Activated effector memory CD4-positive, alpha-beta T cell treated with anti-CD3 and anti-CD28 coated beads, Interleukin-2, amount 50 U/mL, for 16 hours (primary cell): Measurements from ENCODE around the gene SUFU.

ENCODE experiments used
- DNase-seq: peaks from one replicate; pipeline ENCODE4 v3.0.0-alpha.2; 2020

The SUFU gene

DNA sequence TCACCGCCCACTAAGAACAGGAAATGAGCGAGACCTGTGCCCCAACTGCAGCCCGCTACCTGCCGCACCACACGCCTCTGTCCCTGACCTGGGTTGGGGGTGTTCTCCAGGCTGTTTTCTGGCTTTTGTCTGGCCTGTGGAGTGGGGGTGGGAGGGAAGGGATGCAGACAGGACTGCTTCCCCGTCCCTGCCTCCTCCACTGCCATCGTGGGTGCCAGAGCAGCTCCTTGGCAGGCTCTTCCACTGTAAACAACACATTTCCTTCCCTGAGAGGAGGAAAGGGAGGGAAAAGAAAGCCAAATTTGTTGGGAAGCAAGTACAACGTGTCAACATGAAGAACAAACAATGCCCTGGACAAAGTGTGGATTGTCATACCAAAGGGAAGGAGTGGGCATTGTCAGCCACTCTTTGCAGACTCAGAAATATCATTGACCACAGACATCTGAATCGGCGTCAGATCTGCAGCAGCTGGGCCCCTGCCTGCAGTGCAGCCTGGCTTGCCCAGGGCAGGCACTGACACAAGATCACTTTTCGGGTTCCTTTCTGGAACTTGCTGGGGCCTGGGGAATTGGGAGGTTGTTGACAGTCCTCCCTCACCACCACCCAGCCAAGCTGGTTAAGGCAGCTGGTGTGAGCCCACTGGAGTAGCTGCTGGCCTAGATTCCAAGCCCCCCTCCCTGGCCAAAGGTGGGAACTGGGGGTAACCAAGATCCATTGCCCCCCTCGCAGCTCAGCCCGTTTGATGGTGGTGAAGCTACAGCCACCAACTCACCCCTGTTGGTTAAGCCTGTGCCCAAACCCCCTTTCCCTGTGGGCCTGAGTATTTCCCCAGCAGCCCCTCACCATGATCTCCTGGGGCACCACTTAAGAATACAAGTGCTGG lies 117.9 kb downstream of the SUFU start:
- no peak for DNase-seq

DNA sequence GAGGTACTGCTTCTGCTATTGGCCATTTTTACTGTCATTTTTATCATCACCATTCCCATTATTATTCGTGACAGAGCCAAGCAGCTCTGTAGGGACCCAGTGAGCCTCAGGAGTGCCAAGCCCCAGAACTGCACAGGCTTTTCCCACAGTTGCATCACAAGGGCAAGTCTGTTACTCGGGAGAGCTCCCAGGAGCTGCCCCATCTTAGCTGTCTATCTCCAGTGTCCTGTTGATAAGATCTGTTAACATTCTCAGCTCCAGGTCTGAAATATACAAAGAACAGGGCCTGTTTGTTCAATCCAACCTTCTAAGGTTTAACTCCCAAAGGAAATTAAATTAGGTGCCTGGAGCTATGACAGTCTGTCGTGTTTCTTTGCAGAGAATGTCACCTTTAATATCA lies 120.3 kb downstream of the SUFU start:
- no peak for DNase-seq

DNA sequence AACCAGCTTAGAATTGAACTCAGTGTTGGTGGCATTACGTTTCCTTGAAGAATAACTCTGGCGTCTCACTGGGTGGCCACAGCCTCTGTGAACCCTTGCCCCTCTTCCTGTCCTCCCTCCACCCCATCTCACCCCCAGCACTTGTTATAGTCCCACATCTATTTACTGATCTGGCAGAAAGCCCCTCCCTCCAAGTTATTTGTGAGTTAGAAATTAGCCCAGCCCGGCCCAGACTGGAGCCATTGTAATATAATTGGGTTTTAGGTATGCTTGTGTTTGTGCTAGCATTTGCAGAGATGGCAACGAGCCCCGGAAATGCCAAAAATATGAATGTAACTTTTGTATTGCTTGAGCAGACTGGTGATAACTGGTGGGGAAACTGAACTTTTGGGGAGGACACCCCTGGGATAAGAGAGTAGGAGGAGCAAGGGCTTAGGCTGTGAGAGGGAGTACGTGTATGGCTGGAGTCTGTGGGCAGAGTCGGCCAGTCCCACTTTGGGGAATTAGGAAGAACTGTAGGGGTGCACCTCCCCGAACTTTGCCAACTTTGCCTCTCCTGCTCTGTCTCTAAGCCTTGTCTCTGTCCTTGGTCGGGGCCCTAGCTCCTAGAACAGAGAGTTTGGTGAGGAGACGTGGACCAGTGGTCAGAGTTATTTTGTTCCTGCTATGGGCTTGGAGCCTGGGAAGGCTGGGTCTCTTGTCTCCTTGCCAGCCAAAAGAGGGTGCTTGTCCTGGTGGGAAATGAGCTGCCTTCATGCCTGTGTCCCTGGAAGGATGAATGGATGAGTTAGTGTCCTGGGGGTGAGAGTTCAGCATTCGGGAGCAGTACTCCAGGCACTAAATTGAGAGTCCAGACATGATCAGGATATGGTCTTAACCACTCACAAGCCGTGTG lies 121.2 kb downstream of the SUFU start:
- DNase-seq = no peak

DNA sequence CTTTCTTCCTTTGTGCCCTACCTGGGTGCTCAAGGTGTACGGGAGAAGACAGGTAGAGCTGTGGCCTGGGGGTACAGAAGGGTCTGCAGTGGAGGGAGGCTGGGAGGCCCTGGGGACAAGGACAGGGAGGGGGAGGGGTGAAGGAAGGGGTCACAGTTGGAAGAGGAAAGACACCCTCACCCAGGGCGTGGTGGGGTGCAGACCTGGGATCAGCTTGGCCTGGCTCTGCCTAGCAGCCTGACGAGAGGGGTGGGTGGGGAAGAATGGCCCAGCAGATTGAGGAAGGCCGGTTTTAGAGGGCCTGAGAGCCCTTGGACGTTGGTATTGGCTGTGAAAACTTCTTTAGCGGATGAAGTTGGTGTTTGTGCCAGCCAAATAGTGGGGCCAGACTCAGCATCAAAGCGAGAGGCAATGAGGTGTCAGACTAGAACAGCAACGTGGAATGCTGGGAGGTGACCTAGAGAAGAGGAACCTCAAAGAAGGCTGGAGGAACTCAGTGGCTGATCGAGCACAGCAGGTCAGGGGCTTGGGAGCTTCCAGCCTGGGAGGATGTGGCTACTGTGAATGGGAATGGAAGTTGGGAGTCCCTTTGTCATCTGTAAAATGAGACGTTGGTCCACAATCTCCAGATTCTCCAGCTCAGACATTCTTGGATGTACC lies 122.4 kb downstream of the SUFU start:
- no peak for DNase-seq

DNA sequence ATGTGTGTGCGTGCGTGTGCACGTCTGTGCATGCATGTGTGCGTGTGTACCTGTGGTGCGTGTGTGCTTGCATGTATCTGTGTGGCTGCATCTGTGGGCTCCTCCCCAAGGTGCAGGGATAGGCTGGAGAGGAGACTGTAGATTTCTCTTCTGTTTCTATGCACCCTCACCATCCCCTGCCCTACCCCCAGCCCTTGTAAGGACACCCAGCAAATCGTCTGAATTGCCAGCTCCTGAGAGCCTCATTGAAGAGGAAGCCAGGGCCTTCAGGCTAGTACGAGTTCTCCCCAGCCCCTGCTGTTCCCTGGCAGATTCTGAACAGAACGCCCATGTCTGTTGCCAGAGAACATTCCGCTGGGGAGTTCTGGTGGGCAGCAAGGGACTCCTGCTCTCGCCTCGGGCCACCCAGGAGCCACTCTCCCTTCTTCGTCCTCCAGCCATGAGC lies 123.5 kb downstream of the SUFU start:
- no peak for DNase-seq

DNA sequence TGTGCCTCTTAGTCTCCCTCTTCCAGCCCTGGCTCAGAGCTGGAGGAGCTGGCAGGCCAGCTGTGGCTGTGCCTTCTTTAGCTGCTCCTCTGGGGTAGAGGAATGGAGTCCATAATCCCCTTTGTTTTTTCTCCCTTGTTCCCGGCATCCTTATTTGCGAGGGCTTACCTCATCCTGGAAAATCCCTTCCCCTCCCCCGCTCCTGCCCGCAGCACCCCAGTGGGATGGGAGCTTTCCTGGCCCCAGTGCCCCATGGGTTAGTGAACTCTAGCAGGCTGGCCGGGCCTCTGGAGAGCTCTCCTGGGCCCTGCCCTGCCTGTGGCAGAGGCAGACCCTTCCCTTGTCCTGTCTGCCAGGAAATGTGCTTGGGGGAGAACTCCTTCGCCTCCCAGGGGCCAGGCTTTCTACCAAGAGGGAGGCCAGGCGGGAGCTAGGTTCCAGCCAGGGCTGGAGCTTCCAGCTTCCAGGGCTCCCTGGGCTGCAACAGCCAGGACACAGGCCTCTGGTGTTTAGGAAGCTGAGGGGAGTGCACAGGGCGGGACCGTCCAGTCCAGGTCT lies 124.0 kb downstream of the SUFU start:
- no peak for DNase-seq

DNA sequence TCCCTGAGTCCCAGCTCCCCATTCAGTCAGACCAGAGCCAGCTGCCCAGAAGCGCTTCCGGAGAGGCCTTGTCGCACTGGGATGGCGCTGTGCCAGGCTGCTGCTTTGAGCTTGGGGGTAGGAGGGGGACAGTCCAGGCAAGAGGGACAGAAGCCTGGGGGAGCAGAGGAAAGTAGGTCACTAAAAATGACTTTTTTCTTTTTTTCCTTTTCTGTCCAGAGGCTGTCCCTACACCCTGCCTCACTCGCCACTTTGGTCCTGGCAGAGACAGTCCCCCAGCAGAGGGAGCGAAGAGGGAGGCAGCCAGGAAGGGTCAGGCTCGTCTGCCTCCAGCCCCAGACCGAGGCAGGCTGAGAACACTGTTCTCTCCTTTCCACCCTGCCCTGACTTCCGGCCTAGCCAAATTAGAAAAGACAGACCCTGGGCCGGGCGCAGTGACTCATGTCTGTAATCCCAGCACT lies 124.7 kb downstream of the SUFU start:
- DNase-seq = no peak

DNA sequence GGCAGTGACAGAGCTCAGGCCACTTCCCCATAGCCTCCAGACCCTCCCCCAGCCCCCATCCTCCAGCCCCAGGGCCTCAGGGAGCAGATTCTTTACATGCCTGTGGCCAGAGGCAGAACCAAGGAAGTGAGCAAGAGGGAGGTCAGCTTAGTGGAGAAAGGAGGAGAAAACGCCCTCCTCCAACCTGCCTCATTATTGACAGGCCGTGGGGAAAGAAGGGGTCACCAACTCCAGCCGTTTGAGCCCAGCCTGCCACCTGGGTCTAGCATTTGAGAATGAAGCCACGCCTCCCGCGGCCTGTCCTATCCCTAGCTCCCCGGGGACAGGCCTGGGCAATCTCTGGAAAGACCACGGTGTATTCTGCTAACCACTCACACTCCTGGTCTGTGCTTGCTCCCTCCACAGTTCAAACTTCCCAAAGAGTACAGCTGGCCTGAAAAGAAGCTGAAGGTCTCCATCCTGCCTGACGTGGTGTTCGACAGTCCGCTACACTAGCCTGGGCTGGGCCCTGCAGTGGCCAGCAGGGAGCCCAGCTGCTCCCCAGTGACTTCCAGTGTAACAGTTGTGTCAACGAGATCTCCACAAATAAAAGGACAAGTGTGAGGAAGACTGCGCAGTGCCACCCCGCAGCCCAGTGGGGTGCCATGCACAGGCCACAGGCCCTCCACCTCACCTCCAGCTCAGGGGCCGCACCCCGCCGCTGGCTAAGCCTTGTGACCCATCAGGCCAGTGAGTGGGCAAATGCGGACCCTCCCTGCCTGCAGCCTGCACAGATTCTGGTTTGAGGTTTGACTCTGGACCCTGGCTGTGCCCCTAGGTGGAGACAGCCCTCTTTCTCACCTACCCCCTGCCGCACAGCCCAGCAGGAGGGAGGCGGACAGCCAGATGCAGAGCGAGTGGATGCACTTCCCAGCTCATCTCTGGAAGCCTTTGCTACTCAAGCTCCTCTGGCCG lies 126.2 kb downstream of the SUFU start:
- no peak for DNase-seq

DNA sequence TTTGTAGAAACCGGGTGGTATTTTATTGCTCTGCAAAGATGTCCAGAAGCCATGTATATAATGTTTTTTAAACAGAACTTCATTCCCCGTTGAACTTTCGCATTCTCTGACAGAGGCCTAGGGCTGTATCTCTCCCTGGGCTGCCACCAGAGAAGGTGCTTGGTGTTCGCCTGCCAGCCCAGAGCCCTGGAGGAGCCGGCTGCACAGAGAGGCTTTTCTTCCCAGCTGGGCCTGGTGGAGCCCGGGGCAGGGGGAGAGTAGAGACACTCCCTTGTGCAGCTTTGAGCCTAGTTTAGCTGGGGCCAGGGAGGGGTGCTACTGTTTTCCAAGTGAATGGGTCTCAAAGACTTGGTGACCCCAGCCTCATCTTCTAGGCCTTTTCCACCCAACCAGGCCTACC lies 126.9 kb downstream of the SUFU start:
- no peak for DNase-seq

DNA sequence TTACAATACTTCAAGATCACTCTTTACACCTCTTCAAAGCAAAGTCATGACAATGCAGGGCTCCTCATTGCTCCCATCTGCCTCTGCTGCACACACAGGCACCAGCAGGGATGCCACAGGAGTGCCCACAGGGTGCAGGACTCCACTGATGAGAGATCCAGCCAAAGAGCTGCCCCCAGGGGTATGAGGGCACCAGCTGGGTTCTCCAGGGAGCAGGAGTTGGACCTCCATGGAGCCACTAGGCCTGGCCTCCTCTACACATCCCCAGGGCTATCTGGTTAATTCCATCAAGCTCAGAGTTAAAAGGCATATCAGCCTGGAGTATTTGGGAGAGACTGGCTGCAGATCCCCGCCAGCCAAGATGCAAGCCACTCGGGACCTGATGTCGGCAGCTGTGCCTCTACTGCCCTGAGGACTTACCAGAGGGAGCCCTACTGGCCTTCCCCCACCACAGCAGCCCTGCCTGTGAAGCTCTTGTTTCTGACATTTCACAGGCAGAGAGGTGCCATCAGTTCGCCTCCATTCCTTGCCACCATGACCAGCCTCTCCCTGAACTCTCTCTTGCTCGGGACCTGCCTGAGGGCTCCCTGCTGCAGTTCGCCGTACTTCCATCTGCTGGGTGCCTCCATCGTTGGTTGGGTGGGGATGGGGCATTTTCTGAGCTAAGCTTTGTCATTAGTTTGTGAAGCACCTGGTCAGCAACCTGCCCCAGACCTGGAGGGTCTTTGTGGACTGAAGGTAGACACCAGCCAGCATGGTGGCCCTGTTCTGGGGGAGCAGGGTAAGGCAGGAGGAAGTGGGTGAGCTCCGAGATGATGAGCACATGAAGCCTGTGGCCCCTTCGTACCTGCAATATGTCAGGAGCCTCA lies 128.0 kb downstream of the SUFU start:
- no peak for DNase-seq

DNA sequence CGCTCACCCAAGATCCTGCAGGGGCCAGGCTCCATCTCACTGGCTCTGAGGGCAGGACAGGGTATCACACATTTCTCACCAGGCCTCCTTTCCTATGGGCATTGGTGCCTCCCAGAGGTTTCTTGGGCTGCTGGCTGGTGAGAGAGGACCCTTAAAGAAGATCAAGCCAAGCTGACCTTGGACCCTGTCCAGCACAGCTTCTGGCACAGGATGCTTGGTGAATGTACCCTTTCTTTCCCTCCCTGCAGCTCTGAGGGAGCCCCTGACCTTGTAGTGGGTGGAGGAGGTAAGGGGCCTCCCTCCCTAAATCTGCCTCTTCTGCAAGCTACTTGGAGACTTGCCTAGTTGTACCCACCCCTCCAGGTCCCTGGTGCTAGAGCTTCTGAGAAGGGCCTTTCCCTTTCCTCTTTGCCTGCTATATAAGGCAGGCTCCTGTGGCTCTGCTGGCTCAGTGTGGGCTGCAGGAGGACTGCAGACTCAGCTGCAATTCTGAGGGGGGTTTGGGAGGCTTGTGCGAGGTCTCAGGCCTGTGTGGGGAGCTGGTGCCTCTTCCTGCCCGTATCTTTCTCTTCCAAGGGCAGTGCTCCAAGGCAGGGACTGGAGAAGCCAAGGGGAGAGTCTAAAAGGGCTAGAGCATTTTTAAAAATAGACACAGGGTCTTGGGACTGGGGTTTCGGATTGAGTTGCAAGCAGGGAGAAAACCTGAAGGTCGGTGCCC lies 128.8 kb downstream of the SUFU start:
- no peak for DNase-seq

DNA sequence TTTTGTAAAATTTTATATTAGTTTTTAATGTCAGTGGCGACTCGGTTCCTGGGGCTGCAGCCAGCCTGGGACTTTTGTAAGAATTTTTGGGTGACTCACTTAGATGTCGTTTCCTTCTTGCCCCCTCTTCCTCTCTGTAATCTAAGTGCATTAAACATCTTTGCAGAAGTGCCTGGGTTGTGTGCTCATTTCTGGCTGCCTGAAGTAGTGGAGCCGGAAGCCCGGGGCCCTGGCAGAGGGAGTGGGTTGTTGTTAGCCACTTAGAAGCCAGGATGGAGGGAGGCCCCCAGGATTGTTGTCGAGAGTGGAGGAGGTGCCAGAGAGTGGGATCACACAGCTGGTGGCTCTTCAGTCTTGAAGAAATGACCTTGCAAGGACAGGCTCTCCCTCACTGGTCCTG lies 129.5 kb downstream of the SUFU start:
- DNase-seq = no peak

DNA sequence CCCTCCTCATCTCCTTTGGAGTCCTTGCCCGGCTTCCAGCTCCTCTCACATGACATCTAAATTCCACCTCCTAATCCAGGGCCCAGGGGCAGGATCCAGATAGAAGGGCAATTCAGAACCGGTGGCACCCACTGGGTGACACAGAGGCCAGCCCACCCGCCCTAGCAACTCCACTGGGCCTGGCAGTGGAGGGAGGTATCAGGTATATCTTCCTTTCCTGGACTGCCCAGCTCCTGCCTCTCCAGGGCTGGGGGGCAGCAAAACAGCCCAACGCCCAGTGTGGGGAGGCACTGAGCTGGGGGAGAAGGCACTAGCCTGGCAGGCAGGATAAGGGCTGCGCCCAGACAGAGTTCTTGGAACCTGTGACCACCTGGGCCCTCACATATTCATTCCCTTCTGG lies 130.1 kb downstream of the SUFU start:
- DNase-seq = no peak

DNA sequence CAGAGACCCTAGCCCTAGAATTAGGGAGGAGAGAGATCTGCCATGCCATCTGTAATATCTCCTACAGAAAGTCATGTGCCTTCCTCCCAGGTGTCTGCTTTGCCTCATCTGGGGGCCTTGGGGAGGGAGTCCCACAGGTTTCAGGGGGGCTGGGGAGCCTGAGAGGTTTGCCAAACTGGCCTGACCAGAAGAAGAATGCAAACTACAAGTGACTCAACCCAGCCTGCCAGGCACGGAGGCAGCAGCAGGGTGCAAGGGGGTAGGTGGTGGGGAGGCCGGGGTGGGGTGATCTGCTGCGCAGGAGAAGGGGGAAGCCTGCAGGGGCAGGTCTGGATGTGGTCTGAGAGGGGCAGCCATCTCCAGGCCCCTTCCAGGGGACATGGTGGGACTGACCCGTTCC lies 130.9 kb downstream of the SUFU start:
- no peak for DNase-seq

DNA sequence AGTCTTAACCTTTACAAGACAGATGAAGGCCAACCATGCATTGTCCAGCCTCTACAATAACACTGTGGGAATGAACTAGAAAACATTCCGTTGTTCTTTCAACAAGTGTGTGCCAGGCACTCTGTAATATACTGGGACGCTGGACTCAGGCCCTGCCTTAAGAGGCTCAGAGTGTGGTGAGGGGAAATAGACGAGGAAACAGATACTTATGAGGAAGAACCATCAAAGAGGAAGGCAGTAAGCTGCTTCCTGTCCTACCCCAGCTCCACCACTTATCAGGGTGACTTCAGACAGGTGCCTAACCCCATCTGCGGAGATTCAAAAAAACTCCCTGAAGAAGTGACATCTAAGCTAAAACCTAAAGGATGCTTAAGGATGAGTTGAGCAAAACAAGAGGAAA lies 131.6 kb downstream of the SUFU start:
- no peak for DNase-seq

DNA sequence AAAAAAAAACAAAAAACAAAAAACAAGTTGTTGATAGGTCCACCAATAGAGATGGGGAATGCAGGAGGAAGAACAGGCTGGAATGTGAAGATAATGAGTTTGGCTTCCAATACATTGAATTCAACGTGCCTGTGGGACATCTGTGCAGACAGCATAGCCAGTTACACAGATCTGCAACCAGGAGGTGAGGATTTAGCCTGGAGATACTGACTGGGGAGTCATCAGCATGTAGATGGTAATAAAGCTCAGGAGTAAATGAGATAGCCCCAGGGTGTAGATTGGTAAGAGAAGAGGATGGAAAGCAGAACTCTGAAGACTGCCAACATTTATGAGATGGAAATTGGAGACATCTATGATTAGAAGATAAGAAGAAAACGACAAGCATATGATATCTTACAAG lies 135.8 kb downstream of the SUFU start:
- DNase-seq = no peak

DNA sequence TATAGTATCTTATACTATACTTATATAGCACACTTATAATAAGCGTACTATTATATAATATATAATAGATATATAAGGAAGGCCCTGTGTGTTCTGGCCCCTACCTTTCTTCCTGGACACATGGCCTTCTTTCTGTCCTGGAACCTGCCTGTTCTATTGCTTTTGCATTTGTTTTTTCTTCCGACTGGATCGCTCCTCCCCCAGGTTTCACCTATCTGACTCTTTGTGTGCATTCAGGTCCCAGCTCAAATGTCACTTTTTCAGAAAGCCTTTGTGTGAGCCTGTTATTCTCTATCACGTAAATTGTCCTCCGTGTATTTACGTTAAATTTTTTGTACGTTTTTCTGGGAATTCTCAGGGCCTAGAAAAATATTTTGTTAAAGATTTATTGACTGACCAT lies 137.6 kb downstream of the SUFU start:
- no peak for DNase-seq

DNA sequence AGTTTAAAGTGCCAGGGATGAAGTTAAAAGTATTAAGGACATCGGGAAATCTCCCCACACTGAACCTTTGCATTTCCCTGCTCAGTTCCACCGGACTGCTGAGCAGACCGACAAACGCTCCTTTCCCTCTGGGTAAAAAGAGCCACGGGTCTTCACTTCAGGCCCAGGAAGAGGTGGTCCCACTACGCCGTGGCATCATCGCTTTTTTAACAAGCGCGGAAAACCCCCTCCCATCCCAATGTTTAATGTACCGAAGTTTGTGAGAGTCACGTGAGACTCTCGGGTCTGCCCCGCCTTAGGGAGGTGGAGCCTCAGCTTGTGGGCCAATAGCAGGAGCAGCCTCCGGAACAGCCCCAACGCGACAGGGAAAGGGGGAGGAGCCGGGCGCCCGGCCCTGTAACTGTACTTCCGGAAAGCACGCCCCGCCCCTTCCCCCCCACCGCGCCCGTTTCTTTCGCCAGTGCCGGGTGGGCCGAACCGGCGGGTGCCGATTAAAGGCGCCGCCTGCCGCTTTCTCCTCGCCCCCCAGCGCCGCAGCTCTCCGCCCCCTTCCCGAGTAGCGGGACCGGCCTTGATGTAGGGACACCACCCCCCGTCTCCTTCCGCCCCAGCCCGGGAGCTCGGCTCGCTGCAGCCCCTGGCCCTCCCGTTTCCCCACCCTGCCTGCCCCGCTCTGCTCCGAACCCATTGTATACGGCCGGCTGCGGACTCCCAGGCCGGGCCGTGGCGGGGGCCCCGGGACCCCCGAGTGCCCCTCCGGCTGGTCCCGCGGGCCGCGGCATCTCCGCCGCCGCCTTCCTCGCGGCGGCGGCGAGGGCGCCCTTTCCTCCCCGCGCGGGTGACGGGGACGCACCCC lies 138.3 kb downstream of the SUFU start:
- DNase-seq = peak; percentile 99

DNA sequence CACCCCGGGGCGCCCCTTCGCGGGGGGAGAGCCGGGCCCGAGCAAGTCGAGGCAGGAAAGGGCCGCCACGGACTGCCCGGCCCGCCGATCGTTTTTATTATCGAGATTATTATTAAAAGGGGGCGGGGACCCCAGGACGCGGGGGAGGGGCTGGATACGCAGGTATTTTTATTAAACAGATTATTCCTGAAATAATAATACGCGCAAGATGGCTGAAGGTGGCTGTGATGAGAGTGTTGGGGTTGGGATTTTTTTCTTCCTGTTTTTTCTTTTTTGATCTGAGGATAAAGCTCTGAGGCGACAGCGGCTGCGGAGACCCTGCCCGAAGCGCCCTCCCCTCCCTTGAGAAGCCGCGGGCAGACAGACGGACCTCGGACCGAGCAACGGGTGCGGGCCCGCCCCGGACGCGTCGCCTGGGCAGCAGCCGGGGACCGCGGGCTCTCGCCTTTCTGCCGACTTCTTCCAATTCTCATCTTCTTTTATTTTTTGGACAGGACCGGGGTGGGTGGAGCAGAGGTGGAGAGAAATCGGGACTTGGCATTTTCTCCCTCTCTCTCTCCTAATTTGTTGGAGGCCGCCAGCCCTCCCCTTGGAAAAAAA lies 139.1 kb downstream of the SUFU start:
- DNase-seq = peak; percentile 85
